OCI-LY1 (cell line): ENCODE data around the gene AKR1C2.

ENCODE experiments used
- EZH2 ChIP-seq: fragments of 200-600 bp; sonication (generic), shearing (Covaris generic); IDR thresholded peaks from 2 replicates; pipeline ENCODE4 v1.8.0; 2017; ENCODE audit warnings: borderline replicate concordance, mixed run types, mild to moderate bottlenecking, antibody characterized with exemption, low read length, moderate library complexity, mixed read lengths
- TF ChIP-seq, protein P1 (sequence below): fragments of 200-600 bp; sonication (generic), shearing (Covaris generic); IDR thresholded peaks from 2 replicates; pipeline ENCODE4 v1.5.1; 2017; ENCODE audit warnings: mild to moderate bottlenecking, antibody characterized with exemption, low read length, moderate library complexity, mixed read lengths

DNA sequence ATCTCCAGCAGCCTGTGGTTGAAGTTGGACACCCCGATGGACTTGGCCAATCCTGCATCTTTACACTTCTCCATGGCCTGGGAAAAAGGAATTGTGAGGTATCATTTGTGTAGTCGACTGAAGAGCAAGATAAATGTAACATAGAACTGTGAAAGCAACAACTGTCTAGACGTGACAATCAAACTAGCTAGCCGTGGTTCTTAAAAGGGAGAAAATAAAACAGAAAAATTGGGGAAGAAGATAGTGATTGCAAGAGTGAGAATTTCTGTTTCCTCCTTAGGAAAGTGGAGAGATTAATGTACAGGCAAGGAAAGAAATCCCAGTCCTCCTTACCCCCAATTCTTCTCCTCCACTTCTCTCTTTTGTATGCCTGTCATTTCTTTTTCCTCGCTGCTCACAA lies 5.0 kb downstream of the AKR1C2 start:
- TF ChIP-seq, protein P1, sequence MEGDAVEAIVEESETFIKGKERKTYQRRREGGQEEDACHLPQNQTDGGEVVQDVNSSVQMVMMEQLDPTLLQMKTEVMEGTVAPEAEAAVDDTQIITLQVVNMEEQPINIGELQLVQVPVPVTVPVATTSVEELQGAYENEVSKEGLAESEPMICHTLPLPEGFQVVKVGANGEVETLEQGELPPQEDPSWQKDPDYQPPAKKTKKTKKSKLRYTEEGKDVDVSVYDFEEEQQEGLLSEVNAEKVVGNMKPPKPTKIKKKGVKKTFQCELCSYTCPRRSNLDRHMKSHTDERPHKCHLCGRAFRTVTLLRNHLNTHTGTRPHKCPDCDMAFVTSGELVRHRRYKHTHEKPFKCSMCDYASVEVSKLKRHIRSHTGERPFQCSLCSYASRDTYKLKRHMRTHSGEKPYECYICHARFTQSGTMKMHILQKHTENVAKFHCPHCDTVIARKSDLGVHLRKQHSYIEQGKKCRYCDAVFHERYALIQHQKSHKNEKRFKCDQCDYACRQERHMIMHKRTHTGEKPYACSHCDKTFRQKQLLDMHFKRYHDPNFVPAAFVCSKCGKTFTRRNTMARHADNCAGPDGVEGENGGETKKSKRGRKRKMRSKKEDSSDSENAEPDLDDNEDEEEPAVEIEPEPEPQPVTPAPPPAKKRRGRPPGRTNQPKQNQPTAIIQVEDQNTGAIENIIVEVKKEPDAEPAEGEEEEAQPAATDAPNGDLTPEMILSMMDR = no peak
- no peak for TF ChIP-seq EZH2
